SK-N-SH treated with all-trans-retinoic acid at 6 μM for 48 hours (cell line): ENCODE results near the gene GPC6.

Experiments used
- ATAC-seq: fragments of 200-7000 bp; cut with Tn5 transposase; 3 replicates; pipeline ENCODE4 v1.9.1; 2020; ENCODE audit warnings: mild to moderate bottlenecking, moderate library complexity
- BACH2 ChIP-seq: fragments of 250-450 bp; sonication (Bioruptor Pico); IDR thresholded peaks from 2 replicates; pipeline ENCODE4 v1.9.0; 2021; ENCODE audit warnings: mild to moderate bottlenecking, borderline replicate concordance
- CSDC2 ChIP-seq: fragments of 250-450 bp; sonication (Bioruptor Pico); IDR thresholded peaks from 2 replicates; pipeline ENCODE4 v1.5.0; 2020; ENCODE audit warnings: mild to moderate bottlenecking, moderate library complexity
- ESRRG ChIP-seq: fragments of 250-450 bp; sonication (Bioruptor Pico); IDR thresholded peaks from 2 replicates; pipeline ENCODE4 v1.6.1; 2021; ENCODE audit warnings: mild to moderate bottlenecking
- GLIS3 ChIP-seq: fragments of 250-450 bp; sonication (Bioruptor Pico); IDR thresholded peaks from 2 replicates; pipeline ENCODE4 v1.5.0; 2020; ENCODE audit warnings: mild to moderate bottlenecking, moderate library complexity
- ISL1 ChIP-seq: fragments of 250-450 bp; sonication (Bioruptor Pico); IDR thresholded peaks from 2 replicates; pipeline ENCODE4 v2.1.2; 2022; ENCODE audit warnings: mild to moderate bottlenecking, moderate library complexity
- OSR1 ChIP-seq: fragments of 250-450 bp; sonication (Bioruptor Pico); IDR thresholded peaks from 2 replicates; pipeline ENCODE4 v1.8.0; 2022; ENCODE audit warnings: moderate library complexity, mild to moderate bottlenecking, inconsistent platforms
- PPARA ChIP-seq: fragments of 250-450 bp; sonication (Bioruptor Pico); IDR thresholded peaks from 2 replicates; pipeline ENCODE4 v1.5.0; 2020; ENCODE audit warnings: mild to moderate bottlenecking, borderline replicate concordance
- RARB ChIP-seq: fragments of 250-450 bp; sonication (Bioruptor Pico); IDR thresholded peaks from 2 replicates; pipeline ENCODE4 v1.8.0; 2021; ENCODE audit warnings: mild to moderate bottlenecking, moderate library complexity
- SNAI2 ChIP-seq: fragments of 250-450 bp; sonication (Bioruptor Pico); IDR thresholded peaks from 2 replicates; pipeline ENCODE4 v1.5.0; 2020; ENCODE audit warnings: mild to moderate bottlenecking, moderate library complexity
- TCF4 ChIP-seq: fragments of 250-450 bp; sonication (Bioruptor Pico); IDR thresholded peaks from 2 replicates; pipeline ENCODE4 v1.8.0; 2021; ENCODE audit warnings: mild to moderate bottlenecking, moderate library complexity, borderline replicate concordance
- TOX ChIP-seq: fragments of 250-450 bp; sonication (Bioruptor Pico); IDR thresholded peaks from 2 replicates; pipeline ENCODE4 v1.8.0; 2021; ENCODE audit warnings: mild to moderate bottlenecking, moderate library complexity, borderline replicate concordance
- ZC3H10 ChIP-seq: fragments of 250-450 bp; sonication (Bioruptor Pico); IDR thresholded peaks from 2 replicates; pipeline ENCODE4 v1.5.1; 2021; ENCODE audit warnings: mild to moderate bottlenecking, moderate library complexity
- ZFP3 ChIP-seq: fragments of 250-450 bp; sonication (Bioruptor Pico); IDR thresholded peaks from 2 replicates; pipeline ENCODE4 v1.5.0; 2020; ENCODE audit warnings: mild to moderate bottlenecking, moderate library complexity
- ZFP30 ChIP-seq: fragments of 450-650 bp; formaldehyde crosslinking; IDR thresholded peaks from 2 replicates; pipeline ENCODE4 v1.5.0; 2022; ENCODE audit warnings: mild to moderate bottlenecking, moderate library complexity
- ZNF565 ChIP-seq: fragments of 450-650 bp; formaldehyde crosslinking; conservative IDR thresholded peaks from 2 replicates; pipeline ENCODE4 v1.5.0; 2020; ENCODE audit warnings: low read depth, mild to moderate bottlenecking, moderate library complexity
- ZNF70 ChIP-seq: fragments of 450-650 bp; formaldehyde crosslinking; IDR thresholded peaks from 2 replicates; pipeline ENCODE4 v1.5.0; 2020; ENCODE audit warnings: mild to moderate bottlenecking, moderate library complexity
- ZNF8 ChIP-seq: fragments of 450-650 bp; formaldehyde crosslinking; IDR thresholded peaks from 2 replicates; pipeline ENCODE4 v1.5.0; 2020; ENCODE audit warnings: mild to moderate bottlenecking, moderate library complexity
- TF ChIP-seq, protein P1 (sequence below): fragments of 250-450 bp; sonication (Bioruptor Pico); IDR thresholded peaks from 2 replicates; pipeline ENCODE4 v1.5.0; 2020; ENCODE audit warnings: mild to moderate bottlenecking, moderate library complexity
- TF ChIP-seq, protein P2 (sequence below): fragments of 250-450 bp; sonication (Bioruptor Pico); IDR thresholded peaks from 2 replicates; pipeline ENCODE4 v1.5.1; 2020; ENCODE audit warnings: low read depth, mild to moderate bottlenecking, moderate library complexity
- TF ChIP-seq, protein P3 (sequence below): fragments of 250-450 bp; sonication (Bioruptor Pico); IDR thresholded peaks from 2 replicates; pipeline ENCODE4 v1.5.1; 2021; ENCODE audit warnings: mild to moderate bottlenecking, moderate library complexity
- TF ChIP-seq, protein P4 (sequence below): fragments of 250-450 bp; sonication (Bioruptor Pico); IDR thresholded peaks from 2 replicates; pipeline ENCODE4 v1.8.0; 2020; ENCODE audit warnings: mild to moderate bottlenecking, moderate library complexity, borderline replicate concordance
- TF ChIP-seq, protein P5 (sequence below): fragments of 250-450 bp; sonication (Bioruptor Pico); IDR thresholded peaks from 2 replicates; pipeline ENCODE4 v1.8.0; 2021; ENCODE audit warnings: low read depth, mild to moderate bottlenecking, moderate library complexity, borderline replicate concordance

GPC6 gene

DNA sequence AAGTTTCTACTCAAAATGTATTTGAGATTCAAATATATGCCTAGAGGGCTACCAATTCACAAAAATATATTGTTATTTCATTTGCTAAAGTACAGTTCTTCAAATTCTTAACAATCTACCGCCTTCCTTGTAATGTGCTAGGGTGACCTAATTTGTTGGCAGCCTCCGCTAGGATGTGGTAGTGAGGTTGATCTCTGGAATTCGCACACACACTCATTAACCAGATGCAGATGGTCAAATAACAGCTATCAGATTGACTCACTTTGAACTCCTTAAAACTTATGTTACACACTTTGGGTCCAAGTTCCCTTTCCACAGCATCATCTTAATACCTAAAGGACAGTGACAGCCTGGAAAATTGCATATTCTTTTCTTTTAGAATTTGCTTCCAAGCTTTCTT, 885.6 kb downstream of the GPC6 start:
- TF ChIP-seq TCF4 (CRISPR knock-in tag) (peak; percentile 34; the same call in 1 of the 2 replicates), RARB (CRISPR knock-in tag) (no peak), ISL1 (CRISPR knock-in tag) (no peak), GLIS3 (no peak), SNAI2 (CRISPR knock-in tag) (no peak)
- TF ChIP-seq, protein P1, sequence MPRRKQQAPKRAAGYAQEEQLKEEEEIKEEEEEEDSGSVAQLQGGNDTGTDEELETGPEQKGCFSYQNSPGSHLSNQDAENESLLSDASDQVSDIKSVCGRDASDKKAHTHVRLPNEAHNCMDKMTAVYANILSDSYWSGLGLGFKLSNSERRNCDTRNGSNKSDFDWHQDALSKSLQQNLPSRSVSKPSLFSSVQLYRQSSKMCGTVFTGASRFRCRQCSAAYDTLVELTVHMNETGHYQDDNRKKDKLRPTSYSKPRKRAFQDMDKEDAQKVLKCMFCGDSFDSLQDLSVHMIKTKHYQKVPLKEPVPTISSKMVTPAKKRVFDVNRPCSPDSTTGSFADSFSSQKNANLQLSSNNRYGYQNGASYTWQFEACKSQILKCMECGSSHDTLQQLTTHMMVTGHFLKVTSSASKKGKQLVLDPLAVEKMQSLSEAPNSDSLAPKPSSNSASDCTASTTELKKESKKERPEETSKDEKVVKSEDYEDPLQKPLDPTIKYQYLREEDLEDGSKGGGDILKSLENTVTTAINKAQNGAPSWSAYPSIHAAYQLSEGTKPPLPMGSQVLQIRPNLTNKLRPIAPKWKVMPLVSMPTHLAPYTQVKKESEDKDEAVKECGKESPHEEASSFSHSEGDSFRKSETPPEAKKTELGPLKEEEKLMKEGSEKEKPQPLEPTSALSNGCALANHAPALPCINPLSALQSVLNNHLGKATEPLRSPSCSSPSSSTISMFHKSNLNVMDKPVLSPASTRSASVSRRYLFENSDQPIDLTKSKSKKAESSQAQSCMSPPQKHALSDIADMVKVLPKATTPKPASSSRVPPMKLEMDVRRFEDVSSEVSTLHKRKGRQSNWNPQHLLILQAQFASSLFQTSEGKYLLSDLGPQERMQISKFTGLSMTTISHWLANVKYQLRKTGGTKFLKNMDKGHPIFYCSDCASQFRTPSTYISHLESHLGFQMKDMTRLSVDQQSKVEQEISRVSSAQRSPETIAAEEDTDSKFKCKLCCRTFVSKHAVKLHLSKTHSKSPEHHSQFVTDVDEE = no peak
- TF ChIP-seq, protein P2, sequence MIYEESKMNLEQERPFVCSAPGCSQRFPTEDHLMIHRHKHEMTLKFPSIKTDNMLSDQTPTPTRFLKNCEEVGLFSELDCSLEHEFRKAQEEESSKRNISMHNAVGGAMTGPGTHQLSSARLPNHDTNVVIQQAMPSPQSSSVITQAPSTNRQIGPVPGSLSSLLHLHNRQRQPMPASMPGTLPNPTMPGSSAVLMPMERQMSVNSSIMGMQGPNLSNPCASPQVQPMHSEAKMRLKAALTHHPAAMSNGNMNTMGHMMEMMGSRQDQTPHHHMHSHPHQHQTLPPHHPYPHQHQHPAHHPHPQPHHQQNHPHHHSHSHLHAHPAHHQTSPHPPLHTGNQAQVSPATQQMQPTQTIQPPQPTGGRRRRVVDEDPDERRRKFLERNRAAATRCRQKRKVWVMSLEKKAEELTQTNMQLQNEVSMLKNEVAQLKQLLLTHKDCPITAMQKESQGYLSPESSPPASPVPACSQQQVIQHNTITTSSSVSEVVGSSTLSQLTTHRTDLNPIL (CRISPR knock-in tag) = peak; percentile 57; the same call in 1 of the 2 replicates
- peak; percentile 99 for ATAC-seq

DNA sequence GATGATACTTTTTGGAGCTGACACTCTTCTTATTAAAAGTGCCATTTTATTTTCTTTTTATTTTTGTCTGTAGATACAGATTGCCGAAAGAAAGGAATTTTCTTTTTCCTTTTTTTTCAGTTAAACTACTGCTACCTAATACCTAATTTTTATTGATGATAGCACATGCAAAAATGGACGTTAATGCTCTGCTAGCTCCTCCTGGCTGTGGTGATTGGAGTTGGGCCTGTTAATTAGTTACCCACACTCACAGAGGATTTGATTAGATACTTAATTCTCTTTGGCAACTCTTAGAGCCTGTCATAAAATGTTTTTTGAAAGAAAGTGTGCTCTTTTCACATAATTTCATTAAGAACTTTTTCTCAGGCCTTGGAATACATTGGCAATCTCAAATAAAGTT, 886.1 kb downstream of the GPC6 start:
- TF ChIP-seq, protein P3, sequence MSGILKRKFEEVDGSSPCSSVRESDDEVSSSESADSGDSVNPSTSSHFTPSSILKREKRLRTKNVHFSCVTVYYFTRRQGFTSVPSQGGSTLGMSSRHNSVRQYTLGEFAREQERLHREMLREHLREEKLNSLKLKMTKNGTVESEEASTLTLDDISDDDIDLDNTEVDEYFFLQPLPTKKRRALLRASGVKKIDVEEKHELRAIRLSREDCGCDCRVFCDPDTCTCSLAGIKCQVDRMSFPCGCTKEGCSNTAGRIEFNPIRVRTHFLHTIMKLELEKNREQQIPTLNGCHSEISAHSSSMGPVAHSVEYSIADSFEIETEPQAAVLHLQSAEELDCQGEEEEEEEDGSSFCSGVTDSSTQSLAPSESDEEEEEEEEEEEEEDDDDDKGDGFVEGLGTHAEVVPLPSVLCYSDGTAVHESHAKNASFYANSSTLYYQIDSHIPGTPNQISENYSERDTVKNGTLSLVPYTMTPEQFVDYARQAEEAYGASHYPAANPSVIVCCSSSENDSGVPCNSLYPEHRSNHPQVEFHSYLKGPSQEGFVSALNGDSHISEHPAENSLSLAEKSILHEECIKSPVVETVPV (CRISPR knock-in tag) = no peak
- TF ChIP-seq ZFP30 (CRISPR knock-in tag) (no peak), ZFP3 (CRISPR knock-in tag) (no peak), GLIS3 (no peak), CSDC2 (CRISPR knock-in tag) (no peak), ZNF8 (CRISPR knock-in tag) (no peak), ISL1 (CRISPR knock-in tag) (no peak), PPARA (CRISPR knock-in tag) (no peak)
- TF ChIP-seq, protein P4, sequence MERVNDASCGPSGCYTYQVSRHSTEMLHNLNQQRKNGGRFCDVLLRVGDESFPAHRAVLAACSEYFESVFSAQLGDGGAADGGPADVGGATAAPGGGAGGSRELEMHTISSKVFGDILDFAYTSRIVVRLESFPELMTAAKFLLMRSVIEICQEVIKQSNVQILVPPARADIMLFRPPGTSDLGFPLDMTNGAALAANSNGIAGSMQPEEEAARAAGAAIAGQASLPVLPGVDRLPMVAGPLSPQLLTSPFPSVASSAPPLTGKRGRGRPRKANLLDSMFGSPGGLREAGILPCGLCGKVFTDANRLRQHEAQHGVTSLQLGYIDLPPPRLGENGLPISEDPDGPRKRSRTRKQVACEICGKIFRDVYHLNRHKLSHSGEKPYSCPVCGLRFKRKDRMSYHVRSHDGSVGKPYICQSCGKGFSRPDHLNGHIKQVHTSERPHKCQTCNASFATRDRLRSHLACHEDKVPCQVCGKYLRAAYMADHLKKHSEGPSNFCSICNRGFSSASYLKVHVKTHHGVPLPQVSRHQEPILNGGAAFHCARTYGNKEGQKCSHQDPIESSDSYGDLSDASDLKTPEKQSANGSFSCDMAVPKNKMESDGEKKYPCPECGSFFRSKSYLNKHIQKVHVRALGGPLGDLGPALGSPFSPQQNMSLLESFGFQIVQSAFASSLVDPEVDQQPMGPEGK = no peak
- TF ChIP-seq, all 23 proteins: peak for 0
- ATAC-seq = peak; percentile 21; the same call in 2 of the 3 replicates

DNA sequence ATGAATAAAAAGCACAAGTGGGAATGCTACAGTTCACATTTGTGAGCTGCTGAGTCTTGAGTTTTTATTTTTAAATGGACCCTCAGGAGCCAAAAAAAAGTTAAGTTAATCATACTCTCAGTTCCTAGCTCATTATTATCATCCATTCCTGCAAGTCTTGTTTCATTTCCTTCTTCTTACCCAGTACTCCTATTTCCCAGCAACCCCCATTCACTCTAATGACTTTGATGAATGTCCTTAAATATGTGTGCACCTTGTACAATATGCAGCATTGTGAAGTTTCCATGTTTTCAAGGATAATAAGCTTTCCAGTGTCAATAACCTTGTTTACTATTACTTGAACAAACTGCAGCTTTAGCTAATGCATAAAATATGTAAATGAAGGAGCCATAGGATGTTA, 886.6 kb downstream of the GPC6 start:
- TF ChIP-seq ZNF8 (CRISPR knock-in tag) (no peak), ZC3H10 (CRISPR knock-in tag) (no peak), CSDC2 (CRISPR knock-in tag) (no peak), ZNF565 (CRISPR knock-in tag) (no peak), TCF4 (CRISPR knock-in tag) (no peak), ZFP30 (CRISPR knock-in tag) (no peak), OSR1 (CRISPR knock-in tag) (no peak), GLIS3 (no peak), BACH2 (CRISPR knock-in tag) (no peak), ZFP3 (CRISPR knock-in tag) (no peak), SNAI2 (CRISPR knock-in tag) (no peak), TOX (no peak), ISL1 (CRISPR knock-in tag) (no peak), ESRRG (no peak), ZNF70 (no peak)
- TF ChIP-seq, protein P5, sequence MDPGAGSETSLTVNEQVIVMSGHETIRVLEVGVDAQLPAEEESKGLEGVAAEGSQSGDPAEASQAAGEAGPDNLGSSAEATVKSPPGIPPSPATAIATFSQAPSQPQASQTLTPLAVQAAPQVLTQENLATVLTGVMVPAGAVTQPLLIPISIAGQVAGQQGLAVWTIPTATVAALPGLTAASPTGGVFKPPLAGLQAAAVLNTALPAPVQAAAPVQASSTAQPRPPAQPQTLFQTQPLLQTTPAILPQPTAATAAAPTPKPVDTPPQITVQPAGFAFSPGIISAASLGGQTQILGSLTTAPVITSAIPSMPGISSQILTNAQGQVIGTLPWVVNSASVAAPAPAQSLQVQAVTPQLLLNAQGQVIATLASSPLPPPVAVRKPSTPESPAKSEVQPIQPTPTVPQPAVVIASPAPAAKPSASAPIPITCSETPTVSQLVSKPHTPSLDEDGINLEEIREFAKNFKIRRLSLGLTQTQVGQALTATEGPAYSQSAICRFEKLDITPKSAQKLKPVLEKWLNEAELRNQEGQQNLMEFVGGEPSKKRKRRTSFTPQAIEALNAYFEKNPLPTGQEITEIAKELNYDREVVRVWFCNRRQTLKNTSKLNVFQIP (CRISPR knock-in tag) = no peak
- TF ChIP-seq, protein P2 (CRISPR knock-in tag) = no peak
- TF ChIP-seq, protein P1 = no peak
- ATAC-seq = no peak
